GM12872 (cell line): Measurements from ENCODE around the gene PEX7.

Source experiments
- TF ChIP-seq, protein P1 (sequence below): IDR thresholded peaks from 3 replicates; pipeline ENCODE4 v1.5.1; 2011; ENCODE audit warnings: low read depth, mild to moderate bottlenecking, low read length, moderate library complexity; ENCODE audit not compliant: insufficient read depth

PEX7 gene

DNA sequence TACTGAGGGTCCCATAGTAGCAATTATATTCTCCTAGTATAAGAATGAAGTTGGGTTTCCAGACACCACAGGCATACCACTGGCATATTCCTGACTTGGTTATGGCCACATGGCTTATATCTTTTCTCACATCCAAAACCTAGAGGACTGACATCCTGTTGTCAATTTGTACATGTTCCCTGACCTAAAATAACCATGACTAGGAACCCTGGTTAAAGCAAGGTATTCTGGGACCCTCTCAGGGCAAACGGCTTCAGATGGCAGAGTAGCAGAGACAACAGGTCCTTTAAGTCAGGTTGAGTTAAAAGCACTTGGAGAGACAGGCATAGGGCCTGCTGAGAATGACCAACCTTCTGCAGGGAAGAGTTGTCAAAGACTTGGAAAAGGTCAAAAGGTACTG lies 42.7 kb upstream of the PEX7 start:
- TF ChIP-seq, protein P1, sequence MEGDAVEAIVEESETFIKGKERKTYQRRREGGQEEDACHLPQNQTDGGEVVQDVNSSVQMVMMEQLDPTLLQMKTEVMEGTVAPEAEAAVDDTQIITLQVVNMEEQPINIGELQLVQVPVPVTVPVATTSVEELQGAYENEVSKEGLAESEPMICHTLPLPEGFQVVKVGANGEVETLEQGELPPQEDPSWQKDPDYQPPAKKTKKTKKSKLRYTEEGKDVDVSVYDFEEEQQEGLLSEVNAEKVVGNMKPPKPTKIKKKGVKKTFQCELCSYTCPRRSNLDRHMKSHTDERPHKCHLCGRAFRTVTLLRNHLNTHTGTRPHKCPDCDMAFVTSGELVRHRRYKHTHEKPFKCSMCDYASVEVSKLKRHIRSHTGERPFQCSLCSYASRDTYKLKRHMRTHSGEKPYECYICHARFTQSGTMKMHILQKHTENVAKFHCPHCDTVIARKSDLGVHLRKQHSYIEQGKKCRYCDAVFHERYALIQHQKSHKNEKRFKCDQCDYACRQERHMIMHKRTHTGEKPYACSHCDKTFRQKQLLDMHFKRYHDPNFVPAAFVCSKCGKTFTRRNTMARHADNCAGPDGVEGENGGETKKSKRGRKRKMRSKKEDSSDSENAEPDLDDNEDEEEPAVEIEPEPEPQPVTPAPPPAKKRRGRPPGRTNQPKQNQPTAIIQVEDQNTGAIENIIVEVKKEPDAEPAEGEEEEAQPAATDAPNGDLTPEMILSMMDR, result no peak

DNA sequence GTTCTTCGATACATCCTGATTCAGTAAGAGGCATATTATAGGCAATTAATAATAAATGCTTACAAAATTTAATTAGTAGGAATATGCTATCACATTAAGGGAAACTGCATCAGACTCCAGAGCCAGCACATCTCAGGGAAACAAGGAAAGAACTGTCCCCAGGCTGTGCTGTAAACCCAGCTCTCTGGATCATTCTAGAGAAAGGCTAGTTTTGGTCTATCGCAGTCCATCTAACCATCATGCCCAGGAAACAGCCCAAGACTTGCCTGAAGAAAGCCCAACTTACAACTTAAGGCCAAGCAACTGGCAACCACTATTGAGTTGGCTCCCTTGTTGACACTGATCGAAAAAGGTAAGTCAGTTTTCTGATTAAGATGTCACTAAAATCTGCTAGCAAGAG lies 41.4 kb upstream of the PEX7 start:
- TF ChIP-seq, protein P1, result no peak

DNA sequence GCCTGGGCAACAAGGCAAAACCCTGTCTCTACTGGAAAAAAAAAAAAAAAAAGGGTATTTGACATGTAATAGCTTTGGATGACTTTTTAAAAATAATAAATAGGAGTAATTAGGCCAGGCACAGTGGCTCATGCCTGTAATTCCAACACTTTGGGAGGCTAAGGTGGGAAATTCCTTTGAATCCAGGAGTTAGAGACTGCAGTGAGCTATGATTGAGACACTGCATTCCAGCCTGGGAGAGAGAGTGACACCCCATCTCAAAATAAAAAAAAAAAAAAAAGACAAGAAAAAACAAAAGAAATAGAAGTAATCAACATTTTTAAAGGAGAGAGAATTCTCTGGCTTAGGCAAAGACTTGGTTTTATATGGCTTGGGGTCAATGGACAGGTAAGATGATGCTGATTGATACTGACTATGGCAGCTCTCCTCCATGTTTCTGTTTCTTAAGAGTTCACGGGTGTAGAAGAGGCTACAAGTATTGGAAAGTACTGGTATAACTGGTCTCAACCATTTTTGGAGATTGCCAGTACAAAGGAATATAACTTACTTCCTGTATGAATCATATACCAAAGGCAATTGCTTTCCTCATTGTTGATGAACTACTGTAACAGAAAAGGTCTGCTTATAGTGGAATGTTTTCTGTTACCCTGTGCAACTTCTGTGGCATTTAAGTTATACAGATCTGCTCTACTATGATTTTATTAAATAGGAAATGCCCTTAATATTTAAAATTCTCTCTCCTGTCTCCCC lies 40.2 kb upstream of the PEX7 start:
- TF ChIP-seq, protein P1, result no peak

DNA sequence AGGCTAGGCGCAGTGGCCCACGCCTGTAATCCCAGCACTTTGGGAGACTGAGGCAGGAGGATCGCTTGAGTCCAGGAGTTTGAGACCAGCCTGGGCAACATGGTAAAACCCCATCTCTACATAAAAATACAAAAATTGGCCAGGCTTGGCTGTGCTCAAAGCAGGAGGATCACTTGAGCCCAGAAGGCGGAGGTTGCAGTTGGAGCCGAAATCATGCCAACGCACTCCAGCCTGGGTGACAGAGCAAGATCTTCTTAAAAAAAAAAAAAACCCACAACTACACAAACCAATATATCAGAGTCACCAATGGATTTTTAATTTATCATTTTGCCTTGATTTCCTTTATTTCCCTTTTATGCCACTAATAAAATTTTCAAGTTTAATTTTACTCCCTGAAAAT lies 39.4 kb upstream of the PEX7 start:
- TF ChIP-seq, protein P1, result no peak

DNA sequence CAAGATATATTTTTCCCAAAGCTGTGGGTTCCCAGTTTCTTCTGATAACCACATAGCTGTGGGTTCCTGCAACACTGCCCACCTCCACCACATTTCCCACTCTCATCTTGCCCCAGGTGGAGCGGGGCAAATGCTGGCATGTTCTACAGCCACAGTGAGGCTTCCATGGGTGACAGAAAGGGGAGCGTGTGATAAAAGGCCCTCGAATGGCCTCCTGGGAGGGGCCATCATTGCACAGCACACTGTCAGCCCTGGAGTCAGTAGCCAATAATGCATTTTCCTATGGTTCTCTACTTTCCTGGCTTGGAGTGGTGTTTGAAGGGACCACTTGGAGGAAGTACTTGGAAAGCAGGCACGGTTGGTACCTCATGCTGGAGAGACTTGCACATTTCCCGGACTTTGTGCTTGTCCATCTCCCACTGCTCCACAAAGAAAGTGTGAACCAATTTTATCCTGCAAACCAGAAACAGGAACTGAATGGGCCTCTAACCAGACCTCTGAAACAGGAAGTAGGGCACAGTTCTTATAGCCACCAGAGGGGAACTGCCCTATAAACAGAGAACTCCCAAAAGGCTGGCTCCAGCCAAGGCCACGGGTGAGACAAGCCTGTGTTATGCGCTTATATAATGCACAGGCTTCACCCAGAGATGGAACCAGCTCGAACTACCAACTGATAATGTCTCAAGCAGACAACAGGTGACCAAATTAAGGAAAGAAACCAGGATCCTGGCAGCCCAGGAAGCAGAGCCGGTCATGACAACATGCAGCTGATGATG lies 38.7 kb upstream of the PEX7 start:
- TF ChIP-seq, protein P1, result peak; percentile 48; the same call in 2 of the 3 replicates

DNA sequence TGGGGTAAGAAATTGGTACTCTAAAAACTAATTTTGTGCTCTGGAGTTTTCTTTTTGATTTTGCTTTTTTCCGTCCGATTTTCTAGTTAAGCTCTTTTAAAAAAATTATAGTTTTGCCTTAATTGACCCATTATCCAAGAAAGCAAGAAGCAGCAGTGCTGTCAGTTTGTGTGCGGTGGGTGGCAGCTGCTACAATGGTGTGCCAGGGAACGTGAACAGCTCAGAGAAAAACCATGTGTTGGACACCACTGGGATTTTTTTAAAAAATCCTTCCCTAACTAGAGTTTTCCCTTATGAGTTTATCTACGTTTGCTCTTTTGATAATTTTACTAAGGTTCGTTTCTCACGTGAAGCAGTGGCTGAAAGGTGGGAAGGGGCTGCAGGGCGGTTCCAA lies 38.1 kb upstream of the PEX7 start:
- TF ChIP-seq, protein P1, result no peak

DNA sequence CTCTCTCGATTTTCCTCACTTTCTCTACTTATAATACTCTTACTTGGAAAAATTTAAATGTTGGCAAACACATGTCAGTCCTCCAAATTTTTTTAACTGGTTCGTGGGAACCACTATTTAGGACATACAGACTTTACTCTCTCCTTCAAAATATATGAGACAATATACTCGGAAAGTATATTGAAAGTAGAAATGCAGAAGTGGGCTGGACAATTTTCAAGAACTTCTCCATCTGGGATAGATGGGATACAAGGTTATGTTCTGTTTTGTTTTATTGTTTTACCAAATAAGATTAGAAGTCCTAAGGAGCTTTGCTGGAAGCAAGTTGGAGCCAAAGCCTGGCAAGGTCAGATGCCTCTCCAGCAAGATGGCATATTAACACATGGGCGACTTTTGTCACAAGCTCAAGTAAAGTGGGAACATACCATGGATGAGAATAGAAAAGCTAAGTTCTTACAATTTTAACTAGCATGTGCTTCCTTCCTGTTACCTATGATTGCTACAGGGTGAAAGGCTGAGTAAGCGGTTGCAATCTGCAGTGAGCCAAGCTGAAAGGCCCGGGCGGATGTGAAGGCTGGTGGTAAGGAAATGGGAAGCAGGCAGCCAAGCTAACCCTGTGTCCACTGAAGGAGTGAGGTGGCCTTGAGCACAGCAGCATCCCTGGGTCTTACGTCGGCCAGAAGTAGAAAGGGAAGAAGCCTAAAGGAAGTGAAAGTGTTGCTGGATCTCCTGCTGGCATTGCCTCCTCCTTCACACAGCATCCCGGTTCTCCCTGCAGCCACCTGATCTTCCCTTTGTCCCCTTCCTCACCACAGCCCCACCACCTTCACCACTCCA lies 37.3 kb upstream of the PEX7 start:
- TF ChIP-seq, protein P1, result no peak
